Gastrocnemius medialis (tissue), 4 donors: ENCODE data around the gene PIGX.

ENCODE experiments used
- POLR2A ChIP-seq, 2 donors: fragments of 450-650 bp; IDR thresholded peaks; one replicate each; pipeline ENCODE4 v1.6.1; 2017; ENCODE audit warnings: antibody characterized with exemption in 2 of 2, mild to moderate bottlenecking in 2 of 2, moderate library complexity in 2 of 2
- TF ChIP-seq, protein P1 (sequence below), 5 experiments: fragments of 450-650 bp in 3 of 5; fragments of 200-600 bp in 2 of 5; sonication (generic) in 2 of 5; IDR thresholded peaks in 4 of 5; conservative IDR thresholded peaks in 1 of 5; 1 replicate in 4 of 5; 2 replicates in 1 of 5; pipeline ENCODE4 v1.5.1; 2016 to 2019; ENCODE audit warnings: antibody characterized with exemption in 5 of 5, mild to moderate bottlenecking in 3 of 5, moderate library complexity in 3 of 5

DNA sequence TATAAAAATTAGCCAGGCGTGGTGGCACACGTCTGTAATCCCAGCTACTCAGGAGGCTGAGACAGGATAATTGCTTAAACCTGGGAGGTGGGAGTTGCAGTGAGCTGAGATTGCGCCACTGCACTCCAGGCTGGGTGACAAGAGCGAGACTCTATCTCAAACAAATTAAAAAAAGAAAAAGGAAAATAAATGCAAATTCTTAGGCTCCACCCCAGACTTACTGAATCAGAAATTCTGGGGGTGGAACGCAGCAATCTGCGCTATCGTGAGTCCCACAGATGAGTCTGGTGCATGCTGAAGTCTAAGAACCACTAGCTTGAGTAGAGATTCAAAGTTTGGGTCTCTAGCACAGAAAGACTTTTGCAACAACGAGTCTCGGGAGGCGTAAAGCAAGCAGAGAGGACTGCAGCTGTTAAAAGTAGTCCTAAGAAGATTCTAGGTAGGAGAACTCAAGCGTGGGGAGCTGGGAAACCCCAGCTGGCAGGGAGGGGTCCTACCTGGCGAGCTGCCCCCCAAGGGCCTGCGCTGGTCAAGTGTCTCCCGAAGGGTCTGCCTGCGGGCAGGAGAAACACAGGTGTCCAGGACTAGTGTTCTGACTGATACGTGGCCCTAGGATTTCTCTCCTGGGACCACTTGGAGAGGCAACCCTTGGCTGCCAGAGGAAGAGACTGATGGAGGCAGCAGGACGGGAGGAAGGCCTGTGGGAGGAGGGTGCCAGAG lies 22.1 kb upstream of the PIGX start:
- TF ChIP-seq, protein P1, sequence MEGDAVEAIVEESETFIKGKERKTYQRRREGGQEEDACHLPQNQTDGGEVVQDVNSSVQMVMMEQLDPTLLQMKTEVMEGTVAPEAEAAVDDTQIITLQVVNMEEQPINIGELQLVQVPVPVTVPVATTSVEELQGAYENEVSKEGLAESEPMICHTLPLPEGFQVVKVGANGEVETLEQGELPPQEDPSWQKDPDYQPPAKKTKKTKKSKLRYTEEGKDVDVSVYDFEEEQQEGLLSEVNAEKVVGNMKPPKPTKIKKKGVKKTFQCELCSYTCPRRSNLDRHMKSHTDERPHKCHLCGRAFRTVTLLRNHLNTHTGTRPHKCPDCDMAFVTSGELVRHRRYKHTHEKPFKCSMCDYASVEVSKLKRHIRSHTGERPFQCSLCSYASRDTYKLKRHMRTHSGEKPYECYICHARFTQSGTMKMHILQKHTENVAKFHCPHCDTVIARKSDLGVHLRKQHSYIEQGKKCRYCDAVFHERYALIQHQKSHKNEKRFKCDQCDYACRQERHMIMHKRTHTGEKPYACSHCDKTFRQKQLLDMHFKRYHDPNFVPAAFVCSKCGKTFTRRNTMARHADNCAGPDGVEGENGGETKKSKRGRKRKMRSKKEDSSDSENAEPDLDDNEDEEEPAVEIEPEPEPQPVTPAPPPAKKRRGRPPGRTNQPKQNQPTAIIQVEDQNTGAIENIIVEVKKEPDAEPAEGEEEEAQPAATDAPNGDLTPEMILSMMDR (IDR thresholded peaks at IDR 0.05 in 4 of 5, conservative IDR thresholded peaks at IDR 0.05 in 1 of 5) = no peak
- no peak for TF ChIP-seq POLR2A (IDR thresholded peaks at IDR 0.05)
